Gastroesophageal sphincter (tissue), 3 donors: ENCODE results near the gene WWC2.

Experiments used
- CTCF ChIP-seq, 4 experiments: fragments of 200-600 bp in 2 of 4; fragments of 450-650 bp in 2 of 4; sonication (generic) in 1 of 4; IDR thresholded peaks; one replicate each; pipeline ENCODE4 v1.5.1; 2017 to 2019; ENCODE audit warnings: antibody characterized with exemption in 4 of 4, mild to moderate bottlenecking in 2 of 4, moderate library complexity in 2 of 4
- EP300 ChIP-seq: sonication (generic); formaldehyde crosslinking; IDR thresholded peaks from one replicate; pipeline ENCODE4 v1.6.1; 2017; ENCODE audit warnings: antibody characterized with exemption, mild to moderate bottlenecking
- POLR2A ChIP-seq, 2 donors: fragments of 450-650 bp; IDR thresholded peaks; one replicate each; pipeline ENCODE4 v1.6.1; 2017; ENCODE audit warnings: antibody characterized with exemption in 2 of 2, mild to moderate bottlenecking in 2 of 2, moderate library complexity in 1 of 2
- POLR2AphosphoS5 ChIP-seq: sonication (generic); formaldehyde crosslinking; IDR thresholded peaks from one replicate; pipeline ENCODE4 v1.6.1; 2017; ENCODE audit warnings: antibody characterized with exemption

- TF ChIP-seq POLR2AphosphoS5: no peak
- no peak for TF ChIP-seq CTCF (IDR thresholded peaks at IDR 0.05)
- TF ChIP-seq POLR2A (IDR thresholded peaks at IDR 0.05): no peak
- TF ChIP-seq EP300: no peak
These were observed 25.2 kb downstream of the WWC2 start for GRCh38 chr4:183124228-183124627.
